Measurements from ENCODE around the gene IZUMO4.

IZUMO4 gene

GRCh38 chr19:2108251-2109016 lies 11.7 kb downstream of the IZUMO4 start:
- no peak for DNase-seq (ENCODE audit: low spot score)

GRCh38 chr19:2109046-2109864 lies 12.5 kb downstream of the IZUMO4 start:
- DNase-seq (ENCODE audit: low spot score), result no peak

- no peak for DNase-seq (ENCODE audit: low spot score)
Measured at GRCh38 chr19:2110822-2111221, 14.1 kb downstream of the IZUMO4 start.

- no peak for DNase-seq (ENCODE audit: low spot score)
Measured at GRCh38 chr19:2111425-2111824, 14.7 kb downstream of the IZUMO4 start.

- no peak for DNase-seq (ENCODE audit: low spot score)
Measured at GRCh38 chr19:2111886-2112285, 15.2 kb downstream of the IZUMO4 start.

GRCh38 chr19:2112516-2113320 lies 16.0 kb downstream of the IZUMO4 start:
- no peak for DNase-seq (ENCODE audit: low spot score)

GRCh38 chr19:2113439-2114211 lies 16.9 kb downstream of the IZUMO4 start:
- no peak for DNase-seq (ENCODE audit: low spot score)

- no peak for DNase-seq (ENCODE audit: low spot score)
Measured at GRCh38 chr19:2114218-2114617, 17.5 kb downstream of the IZUMO4 start.

GRCh38 chr19:2114821-2115220 lies 18.1 kb downstream of the IZUMO4 start:
- no peak for DNase-seq (ENCODE audit: low spot score)

- DNase-seq (ENCODE audit: low spot score), result no peak
Measured at GRCh38 chr19:2115324-2115723, 18.6 kb downstream of the IZUMO4 start.

- DNase-seq (ENCODE audit: low spot score), result no peak
Measured at GRCh38 chr19:2115911-2116426, 19.3 kb downstream of the IZUMO4 start.

- no peak for DNase-seq (ENCODE audit: low spot score)
Measured at GRCh38 chr19:2116507-2116906, 19.8 kb downstream of the IZUMO4 start.

GRCh38 chr19:2117215-2117960 lies 20.7 kb downstream of the IZUMO4 start:
- DNase-seq (ENCODE audit: low spot score), result no peak

GRCh38 chr19:2118438-2118837 lies 21.7 kb downstream of the IZUMO4 start:
- no peak for DNase-seq (ENCODE audit: low spot score)

GRCh38 chr19:2119921-2120785 lies 23.4 kb downstream of the IZUMO4 start:
- DNase-seq (ENCODE audit: low spot score), result no peak

GRCh38 chr19:2120821-2121220 lies 24.1 kb downstream of the IZUMO4 start:
- DNase-seq (ENCODE audit: low spot score), result no peak

- DNase-seq (ENCODE audit: low spot score), result no peak
Measured at GRCh38 chr19:2121416-2122051, 24.8 kb downstream of the IZUMO4 start.

GRCh38 chr19:2122251-2122650 lies 25.5 kb downstream of the IZUMO4 start:
- DNase-seq (ENCODE audit: low spot score), result no peak

- no peak for DNase-seq (ENCODE audit: low spot score)
Measured at GRCh38 chr19:2122982-2123381, 26.3 kb downstream of the IZUMO4 start.

All from LoVo (cell line).